Activated CD4-positive, alpha-beta T cell treated with anti-CD3 and anti-CD28 coated beads for 24 hours (primary cell): Measurements from ENCODE around the gene KRT73.

Experiments used
- DNase-seq, 2 donors: peaks; one replicate each; pipeline ENCODE4 v3.0.0-alpha.2; 2020; ENCODE audit warnings: low read depth in 2 of 2

The KRT73 gene

DNA sequence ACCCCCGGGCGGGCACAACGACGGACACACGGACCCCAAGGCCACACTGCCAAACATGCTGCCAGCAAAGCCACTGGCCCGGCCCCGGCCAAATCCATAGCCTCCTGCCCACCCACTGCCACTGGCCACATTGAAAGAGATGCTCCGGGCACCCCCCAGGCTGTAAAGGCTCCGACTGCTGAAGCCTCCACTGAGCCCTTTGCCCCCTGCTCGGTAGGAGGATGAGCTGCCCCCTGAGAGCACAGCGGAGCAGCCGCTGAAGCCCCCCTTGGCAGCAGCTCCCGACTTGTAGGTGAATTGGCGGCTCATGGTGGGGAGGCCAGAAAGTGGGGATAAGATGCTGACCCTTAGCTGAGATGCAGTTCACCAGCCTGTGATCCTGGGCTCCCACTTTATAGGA lies at the start of gene KRT73:
KRT73 (minus strand) TSS at position 344 of the 400 bp plus-strand sequence; CDS start at position 309, 35 bp downstream.
- no peak for DNase-seq

DNA sequence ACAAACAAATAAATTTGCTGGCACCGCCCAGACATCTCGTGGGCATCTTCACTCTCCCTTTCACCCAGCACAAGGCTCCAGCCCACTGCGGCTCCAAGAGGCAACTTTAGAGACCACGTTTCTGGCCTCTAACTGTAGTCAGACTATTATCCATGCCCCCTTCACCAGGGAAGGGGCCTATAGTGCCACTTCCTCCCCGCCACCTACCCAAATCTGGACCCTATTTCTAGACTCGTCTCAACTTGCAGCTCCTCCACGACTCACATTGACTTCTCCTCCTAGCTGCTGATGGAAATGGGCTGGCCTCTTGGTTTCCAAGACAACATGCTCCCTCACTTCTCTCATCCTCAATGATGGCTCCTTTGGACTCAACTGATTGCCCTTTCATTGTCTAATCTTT lies 49.6 kb upstream of the KRT73 start:
- DNase-seq: no peak

DNA sequence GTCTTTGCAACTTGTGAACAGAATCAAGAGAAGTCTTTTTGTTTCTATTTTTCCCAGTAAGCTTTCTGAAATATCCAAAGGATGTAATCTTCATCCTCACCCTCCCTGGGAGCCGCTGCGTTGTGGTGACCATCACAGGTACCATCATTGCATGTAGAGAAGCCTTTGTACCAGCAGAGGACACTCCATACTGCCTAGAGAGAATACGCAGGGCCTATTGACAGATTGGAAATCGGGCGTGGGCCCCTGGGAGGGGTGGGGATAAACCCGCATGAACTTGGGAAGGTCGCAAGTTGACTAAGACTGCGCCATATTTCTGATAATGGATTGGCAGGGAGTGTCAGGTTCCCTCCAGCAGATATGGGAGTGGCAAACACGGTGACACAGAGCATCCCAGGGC lies 49.1 kb upstream of the KRT73 start:
- DNase-seq: no peak

GRCh38 chr12:52666471-52666870 lies 48.1 kb upstream of the KRT73 start:
- no peak for DNase-seq

DNA sequence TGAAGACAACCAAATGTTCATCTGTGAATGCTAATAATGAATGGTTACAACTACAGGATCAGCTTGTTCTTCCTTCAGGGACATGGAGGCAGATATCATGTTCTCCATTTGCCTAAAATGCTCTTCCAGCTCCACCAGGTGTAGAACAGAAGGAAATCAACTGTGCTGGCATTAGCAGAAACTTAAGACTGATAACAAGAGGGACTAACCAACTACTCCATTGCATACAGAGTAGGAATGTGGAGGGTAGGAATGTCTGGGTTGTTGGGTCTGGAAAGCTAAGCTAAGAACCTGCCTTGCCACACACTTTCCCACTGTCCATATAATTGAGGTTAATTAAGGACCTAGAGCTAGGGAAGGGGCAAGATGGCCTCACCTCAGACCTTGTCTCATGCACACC lies 45.1 kb upstream of the KRT73 start:
- no peak for DNase-seq

GRCh38 chr12:52662918-52663229 lies 44.5 kb upstream of the KRT73 start:
- no peak for DNase-seq

GRCh38 chr12:52662093-52662917 lies 43.9 kb upstream of the KRT73 start:
- no peak for DNase-seq

GRCh38 chr12:52661668-52662067 lies 43.3 kb upstream of the KRT73 start:
- DNase-seq: no peak

DNA sequence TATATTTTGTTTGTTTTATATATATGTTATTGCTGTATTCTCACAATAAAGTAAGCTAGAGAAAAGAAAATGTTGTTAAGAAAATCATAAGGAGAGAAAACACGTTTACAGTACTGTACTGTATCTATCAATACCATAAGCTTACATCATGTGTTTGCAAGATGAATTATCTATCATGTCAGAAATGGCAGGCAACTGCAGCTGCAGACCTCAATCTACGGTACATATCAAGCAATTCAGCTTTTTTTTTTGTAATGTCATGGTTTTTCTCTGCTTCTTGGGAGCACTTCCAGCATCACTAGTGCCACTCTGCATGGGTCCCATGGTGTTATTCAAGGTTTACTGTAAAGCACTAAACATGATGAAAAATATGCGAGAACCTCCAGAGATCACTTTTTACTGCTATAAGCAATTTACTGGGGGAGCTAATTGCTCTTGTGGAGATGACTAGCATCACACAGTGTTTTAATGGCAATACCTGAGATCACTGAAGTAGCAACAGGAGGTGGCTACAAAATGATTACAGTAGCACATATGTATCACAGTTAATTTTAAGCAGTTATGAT lies 42.7 kb upstream of the KRT73 start:
- DNase-seq: no peak

- no peak for DNase-seq
These were observed 41.6 kb upstream of the KRT73 start for GRCh38 chr12:52659951-52660350.

DNA sequence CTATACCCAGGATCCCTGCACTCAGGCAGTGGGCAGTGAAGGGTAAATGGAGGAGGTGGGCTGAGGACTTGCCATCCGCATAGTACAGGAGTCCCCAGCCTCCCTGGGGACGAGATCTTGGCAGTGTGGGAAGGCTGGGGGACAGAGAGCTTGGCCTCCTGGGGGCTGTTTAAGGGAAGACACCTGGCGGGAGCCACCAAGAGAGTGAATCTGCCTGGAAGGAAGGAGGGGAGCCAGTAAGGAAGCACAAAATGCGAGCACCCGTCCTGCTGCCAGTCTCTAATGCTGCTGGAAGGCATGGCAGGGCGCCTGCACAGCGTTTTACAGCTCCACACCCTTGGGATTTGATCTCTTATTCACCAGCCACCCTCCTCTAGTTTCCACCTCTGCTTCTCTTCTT lies 41.0 kb upstream of the KRT73 start:
- no peak for DNase-seq

DNA sequence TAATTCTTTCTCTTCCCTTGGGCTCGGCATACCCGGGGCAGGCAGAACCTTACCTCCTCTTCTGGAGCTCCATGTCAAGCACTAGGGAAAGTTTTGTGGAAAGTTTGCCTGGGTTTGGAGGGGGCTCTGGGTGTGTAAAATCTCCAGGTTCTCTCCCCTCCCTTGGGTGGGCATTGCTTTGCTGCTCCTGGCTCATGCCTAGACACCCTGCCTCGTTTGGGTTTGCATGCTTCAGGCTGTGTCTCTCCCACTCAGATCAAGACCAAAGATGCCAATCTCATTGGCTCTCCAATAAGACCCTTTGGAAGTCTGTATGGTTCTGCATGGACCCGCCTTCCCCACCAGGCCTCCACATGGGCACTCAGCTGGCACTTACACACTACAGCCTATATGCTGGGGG lies 39.8 kb upstream of the KRT73 start:
- no peak for DNase-seq

DNA sequence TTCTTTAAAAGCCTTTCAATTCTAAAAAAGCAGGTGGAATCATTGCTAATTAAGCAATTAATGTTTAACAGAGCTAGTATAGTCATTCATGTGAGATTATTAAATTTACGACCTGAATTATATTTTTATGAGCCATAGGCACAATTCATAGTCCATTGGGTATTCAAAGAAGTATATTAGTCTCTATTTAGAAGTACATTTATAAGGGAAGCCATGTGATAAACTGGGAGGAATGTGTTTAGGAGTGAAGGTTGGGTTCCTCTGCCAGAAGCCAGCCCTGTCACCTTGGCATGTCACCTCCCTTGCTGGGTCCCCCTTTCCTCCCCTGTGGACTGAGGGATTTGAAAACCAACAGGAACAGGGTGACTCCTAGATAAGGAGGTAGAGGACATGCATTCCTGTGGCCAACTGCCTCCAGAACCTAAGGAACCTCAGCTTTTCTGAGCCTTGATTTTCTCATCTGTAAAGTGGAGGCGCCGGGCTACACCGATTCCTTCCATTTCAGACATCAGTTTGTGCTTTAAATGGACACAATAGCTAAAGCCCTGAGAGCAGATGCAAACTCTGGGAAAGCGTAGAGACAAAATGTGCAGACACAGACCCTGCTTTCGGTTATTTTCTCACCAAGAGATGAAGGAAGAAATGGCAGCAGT lies 39.0 kb upstream of the KRT73 start:
- DNase-seq: no peak

DNA sequence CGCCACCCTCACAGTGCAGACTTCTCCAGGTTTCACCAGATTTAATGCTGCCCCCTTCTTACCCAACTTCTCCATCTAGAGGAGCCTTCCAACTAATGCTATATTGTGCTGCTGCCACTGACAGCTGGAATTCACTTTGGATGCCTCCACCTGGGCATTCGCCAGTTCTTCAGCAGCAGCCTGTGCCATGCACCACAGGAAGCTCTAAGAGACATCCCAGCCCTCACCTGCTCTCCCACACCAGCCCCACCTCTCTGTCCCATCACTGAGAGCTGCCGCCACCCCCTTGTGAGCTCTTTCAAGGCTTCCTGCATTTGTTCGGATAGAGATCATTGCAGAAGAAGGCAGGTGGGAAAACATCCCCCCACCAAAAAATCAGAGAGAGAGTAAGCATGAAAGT lies 38.3 kb upstream of the KRT73 start:
- DNase-seq: no peak

DNA sequence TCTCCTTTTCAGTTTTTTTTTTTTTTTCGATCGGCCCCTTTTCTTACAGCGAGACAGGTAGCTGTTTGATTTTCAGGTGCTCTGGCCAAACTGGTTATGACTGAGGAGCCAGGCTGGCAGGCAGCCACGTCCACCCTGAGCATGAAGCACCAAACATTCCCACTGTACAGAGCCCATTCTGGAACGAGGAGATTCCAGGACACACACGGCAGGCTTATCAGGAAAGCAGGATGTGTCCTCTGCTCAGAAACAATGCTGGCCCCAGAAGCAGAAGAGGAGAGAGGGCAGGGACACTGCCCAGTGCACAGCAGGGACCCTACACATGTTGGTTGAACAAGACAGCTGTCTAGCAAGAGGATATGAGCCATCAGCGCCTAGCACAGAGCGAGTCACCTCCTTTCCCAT lies 37.4 kb upstream of the KRT73 start:
- no peak for DNase-seq

- DNase-seq: no peak
These were observed 36.9 kb upstream of the KRT73 start for GRCh38 chr12:52655251-52655650.

DNA sequence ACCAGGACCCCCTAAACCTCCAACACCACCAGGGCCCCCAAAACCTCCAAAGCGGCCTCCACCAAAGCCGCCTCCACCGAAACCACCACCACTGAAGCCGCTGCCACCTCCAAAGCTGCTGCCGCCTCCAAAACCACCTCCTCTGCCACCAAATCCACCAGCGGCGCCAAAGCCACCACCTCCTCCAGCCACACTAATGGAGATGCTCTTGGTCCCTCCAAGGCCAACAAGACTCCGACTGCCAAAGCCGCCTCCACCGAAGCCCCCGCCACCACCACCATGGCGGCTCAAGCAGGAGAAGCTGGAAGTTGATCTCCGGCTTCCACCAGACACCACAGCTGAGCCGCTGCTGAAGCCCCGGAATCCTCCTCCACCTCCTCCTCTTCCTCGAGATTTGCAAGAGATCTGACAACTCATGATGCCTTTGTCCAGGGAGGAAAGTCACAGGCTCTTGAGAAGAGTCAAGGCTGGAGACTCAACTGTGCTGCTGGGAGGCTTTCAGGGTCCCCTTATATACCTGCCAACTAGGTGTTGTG lies 33.4 kb upstream of the KRT73 start, which contains the start of gene KRT2:
KRT2 (minus strand) TSS at position 486 of the 536 bp plus-strand sequence; CDS start at position 417, 69 bp downstream.
- DNase-seq: no peak

GRCh38 chr12:52650520-52651081 lies 32.2 kb upstream of the KRT73 start:
- no peak for DNase-seq

DNA sequence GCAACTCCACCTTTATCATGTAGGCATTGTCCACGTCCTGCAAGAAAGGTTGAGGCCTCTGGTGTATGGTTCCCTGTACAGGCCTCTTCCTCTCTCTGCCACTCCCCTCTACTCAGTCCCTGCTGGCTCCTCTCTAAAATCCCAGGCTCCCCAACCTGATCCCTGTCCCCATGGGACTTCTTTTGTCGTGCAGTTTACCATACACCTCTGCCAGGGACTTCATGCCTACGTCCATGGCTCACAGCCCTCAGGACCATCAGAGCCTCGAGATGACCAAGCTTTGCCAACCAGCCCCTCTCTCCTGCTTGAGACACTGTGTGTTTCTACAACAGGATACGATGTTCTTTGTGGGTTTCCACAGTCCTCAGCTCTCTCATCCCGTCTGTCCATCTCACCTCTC lies 30.7 kb upstream of the KRT73 start:
- DNase-seq: no peak

- no peak for DNase-seq
These were observed 29.7 kb upstream of the KRT73 start for GRCh38 chr12:52648012-52648550.

- DNase-seq: no peak
These were observed 29.2 kb upstream of the KRT73 start for GRCh38 chr12:52647601-52648000.

DNA sequence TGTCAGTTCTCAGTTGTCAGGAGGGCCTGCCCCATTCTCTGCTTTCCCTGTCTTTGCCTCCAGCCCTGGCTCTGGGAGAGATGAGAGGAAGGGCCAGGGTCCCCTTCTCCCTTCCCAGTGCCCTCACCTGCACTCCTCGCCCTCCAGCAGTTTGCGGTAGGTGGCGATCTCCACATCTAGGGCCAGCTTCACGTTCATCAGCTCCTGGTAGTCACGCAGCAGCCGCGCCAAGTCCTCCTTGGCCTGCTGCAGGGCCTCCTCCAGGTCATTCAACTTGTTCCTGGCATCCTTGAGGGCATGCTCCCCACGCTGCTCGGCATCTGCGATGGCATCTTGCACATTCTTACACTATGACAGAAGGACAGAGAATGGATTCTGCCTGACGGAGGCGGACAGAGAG lies 28.3 kb upstream of the KRT73 start:
- DNase-seq: no peak
